GM13976 (cell line): ENCODE results near the gene GRP.

Experiments used
- DNase-seq: peaks from one replicate; pipeline ENCODE4 v3.0.0; 2012; ENCODE audit warnings: low spot score
- in situ Hi-C: fragments of 300-500 bp; cut with MboI; formaldehyde crosslinking; loops from one replicate; pipeline ENCODE4 v1.12.0; 2022; ENCODE audit warnings: low sequenced_read_pairs, mixed read lengths, inconsistent platforms; ENCODE audit not compliant: unreplicated experiment
- TF ChIP-seq, protein P1 (sequence below): IDR thresholded peaks from 2 replicates; pipeline ENCODE4 v1.5.1; 2012; ENCODE audit warnings: borderline replicate concordance, mild to moderate bottlenecking; ENCODE audit not compliant: insufficient read depth; ENCODE audit errors: extremely low read depth, missing control alignments, control extremely low read depth

GRP gene

DNA sequence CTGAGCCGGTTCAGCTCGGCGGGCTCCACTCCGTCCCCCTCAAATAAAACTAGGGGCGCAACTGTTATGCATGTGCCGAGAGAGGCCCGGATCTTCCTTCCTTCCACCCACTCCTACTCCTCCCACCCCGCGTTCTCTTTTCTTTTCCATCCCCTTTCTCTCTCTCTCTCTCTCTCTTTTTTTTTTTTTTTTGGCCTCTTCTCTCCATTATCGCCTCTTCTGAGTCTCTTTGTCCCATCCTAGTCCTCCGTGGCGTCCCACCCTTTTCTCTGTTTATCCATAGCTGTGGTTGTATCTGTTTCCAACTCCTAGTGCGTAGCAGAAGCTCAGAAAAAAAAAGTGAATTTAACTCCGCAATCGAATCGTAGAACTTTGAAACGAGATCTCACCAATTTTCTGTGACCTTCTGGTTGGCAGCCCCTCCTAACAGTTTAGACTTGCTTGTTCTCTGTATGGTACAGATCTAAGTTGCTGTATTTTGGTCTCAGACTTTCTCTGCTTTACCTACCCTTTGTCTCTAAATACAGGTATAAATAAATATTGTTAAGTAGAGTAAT is 49.7 kb downstream of the GRP start:
- in situ Hi-C loops: no loop called here
- TF ChIP-seq, protein P1, sequence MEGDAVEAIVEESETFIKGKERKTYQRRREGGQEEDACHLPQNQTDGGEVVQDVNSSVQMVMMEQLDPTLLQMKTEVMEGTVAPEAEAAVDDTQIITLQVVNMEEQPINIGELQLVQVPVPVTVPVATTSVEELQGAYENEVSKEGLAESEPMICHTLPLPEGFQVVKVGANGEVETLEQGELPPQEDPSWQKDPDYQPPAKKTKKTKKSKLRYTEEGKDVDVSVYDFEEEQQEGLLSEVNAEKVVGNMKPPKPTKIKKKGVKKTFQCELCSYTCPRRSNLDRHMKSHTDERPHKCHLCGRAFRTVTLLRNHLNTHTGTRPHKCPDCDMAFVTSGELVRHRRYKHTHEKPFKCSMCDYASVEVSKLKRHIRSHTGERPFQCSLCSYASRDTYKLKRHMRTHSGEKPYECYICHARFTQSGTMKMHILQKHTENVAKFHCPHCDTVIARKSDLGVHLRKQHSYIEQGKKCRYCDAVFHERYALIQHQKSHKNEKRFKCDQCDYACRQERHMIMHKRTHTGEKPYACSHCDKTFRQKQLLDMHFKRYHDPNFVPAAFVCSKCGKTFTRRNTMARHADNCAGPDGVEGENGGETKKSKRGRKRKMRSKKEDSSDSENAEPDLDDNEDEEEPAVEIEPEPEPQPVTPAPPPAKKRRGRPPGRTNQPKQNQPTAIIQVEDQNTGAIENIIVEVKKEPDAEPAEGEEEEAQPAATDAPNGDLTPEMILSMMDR: no peak
- no peak for DNase-seq

DNA sequence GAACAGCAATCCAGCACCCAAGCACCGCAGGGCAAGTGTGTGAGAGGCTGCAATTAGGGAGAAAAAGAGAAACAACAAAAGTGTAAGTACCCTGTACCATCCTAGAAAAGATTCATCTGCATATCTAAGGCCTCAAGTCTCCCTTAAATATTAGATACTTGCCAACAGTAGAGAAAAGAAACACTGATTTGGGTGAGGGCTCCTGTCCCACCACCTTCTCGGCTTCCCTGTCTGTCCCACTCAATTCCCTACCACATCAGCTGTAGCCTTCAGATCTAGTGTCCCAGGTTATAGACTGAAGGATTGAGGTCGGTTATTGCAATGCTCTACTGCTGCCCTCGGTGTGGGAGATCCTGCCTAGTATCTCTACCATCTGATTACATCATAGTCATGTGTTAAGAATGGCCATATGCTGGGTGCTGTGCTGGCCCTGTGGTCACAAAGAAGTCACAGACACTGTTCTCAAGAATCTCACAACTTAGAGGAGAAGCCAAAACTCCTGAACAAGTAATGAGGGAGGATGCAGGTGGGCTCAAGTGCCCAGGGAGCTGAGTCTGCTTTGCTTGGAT is 50.8 kb downstream of the GRP start:
- no peak for DNase-seq
- in situ Hi-C loops: no loop called here
- TF ChIP-seq, protein P1: no peak

DNA sequence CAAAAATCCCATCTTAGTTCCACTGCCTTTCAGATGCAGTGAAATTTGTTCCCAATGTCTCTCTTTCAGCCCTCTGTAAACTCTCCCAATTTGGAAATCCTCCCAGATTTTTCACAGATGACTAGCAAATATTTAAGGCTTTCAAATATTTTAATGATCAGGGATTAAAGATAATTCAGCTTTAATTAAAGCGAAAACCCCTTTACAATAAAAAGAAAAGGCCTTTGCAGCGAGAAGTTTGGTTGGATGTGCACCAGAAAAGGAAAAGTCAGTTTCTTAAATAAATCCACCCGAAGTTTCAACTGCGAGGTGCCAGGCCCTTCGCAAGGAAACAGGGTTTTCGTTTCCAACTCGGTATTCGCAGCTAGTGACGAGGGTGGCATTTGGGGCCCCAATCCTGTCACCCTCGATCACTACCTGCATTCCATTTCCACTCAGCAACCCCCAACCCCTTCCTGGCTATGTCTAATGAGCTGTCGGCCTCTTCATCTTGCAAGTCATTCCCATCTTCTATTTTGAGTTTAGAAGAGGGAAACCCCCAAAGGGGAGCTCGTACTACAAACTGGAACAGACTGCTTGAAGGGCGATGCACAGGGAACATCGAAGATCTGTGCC is 51.8 kb downstream of the GRP start:
- in situ Hi-C loops: no loop called here
- DNase-seq: no peak

DNA sequence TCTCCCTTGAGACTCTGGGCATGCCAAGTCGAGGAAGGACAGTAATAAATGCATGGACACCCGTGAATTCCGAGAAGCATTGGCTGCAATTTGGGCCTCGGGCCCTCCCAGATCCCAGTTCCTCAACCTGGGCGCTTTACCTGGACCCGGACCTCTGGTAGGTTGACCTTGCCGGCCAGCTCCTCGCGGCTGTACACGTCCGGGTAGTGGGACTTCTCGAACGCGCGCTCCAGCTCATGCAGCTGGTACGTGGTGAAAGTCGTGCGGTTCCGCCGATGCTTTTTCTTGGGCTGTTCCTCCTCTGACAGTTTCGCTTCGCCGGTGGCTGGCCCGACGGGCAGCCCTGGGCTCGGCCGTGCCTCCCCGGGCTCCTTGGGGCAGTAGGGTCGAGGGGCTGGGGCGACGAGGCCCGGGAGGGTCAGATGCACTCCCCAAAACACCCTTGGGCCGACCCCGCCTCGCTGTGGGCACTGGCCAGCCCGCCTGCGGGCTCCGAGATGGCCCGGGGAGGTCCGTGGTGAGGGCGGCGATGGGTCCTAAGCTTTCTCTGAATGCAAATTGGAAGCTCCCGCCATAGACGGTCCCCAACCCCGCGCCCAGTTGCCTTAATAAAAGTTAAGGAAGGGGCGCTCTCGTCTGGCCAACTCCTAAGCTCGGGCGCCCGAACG is 52.4 kb downstream of the GRP start:
- TF ChIP-seq, protein P1: no peak
- in situ Hi-C loops: no loop called here

More for the DNA sequence above, 51.8 kb downstream of the GRP start:
- TF ChIP-seq, protein P1: no peak

DNA sequence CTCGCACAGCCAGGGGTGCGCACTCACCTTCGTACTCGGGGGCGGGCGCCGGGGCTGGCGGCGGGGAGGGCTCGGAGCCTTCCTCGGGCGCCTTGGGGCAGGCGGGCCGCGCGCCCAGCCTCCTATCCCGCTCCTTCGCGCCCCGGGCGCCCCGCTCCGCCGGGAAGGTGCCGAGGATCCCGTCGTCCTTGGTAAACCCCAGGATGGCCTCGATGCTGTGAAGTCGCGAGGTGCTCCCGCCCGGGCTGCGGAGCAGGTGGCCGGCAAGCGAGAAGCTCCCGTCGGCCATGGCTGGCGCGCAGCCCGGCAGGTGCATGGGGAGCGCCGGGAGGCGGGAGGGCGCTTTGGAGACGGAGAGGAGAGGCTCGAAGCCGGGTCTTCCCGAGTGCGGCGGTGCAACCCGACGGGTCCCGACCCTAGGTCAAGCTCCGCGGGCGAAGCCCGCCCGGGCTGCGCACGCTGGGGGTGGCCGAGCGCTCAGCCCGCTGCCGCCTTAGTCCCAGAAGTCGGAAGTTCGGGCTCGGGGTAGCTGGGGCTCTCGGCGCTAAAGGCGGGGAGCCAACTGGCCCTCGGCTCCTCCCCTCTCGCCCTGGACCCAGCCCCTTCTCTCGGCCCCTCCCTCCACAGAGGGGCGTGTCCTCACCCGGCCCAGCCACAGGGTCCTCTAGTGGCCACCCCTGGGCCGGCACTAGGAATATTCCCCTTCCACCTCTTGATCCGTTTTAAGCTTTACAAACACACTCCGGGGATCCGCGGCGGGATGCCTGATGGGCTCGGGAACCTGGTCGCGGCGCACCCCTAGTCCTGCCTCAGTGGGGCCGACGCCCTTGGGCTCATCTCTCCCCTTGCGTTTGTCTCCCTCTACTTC is 53.2 kb downstream of the GRP start, which contains the start of gene RAX:
TSS of gene RAX (minus strand) at position 564 of the 868 bp plus-strand sequence. CDS start at position 316, 248 bp downstream.
- peak; percentile 75 for DNase-seq
- TF ChIP-seq, protein P1: no peak
- in situ Hi-C loops: no loop called here

More for the DNA sequence above, 52.4 kb downstream of the GRP start:
- peak; percentile 42 for DNase-seq
